ENCODE measurements around the gene ABCA13.

The ABCA13 gene

GRCh38 chr7:48691788-48692187, 520.5 kb downstream of the ABCA13 start:
- Histone ChIP-seq H3K27me3 (ENCODE audit: insufficient read depth, low read length) (no peaks in the 10 kb centered on the region), H3K9me3 (ENCODE audit: insufficient read depth, low read depth, low read length) (no peaks in the 10 kb centered on the region), H3K9ac (ENCODE audit: low read depth, low read length) (no peak overlapping the region), H3K4me1 (ENCODE audit: insufficient read depth, low read length) (no peaks in the 10 kb centered on the region), H3K36me3 (ENCODE audit: insufficient read depth, low read depth, low read length) (no peaks in the 10 kb centered on the region), H3K27ac (ENCODE audit: low read length) (no peak overlapping the region), H3K4me3 (ENCODE audit: low read length) (no peak overlapping the region)

Measured in iPS-20b (cell line).